ENCODE data around the gene DRC1.
"Not testable (repeated sequence)": the region's sequence is repeated elsewhere in the genome, so short reads cannot be mapped to it uniquely, and the experiment has no call there.

The DRC1 gene

GRCh38 chr2:26463244-26464192 lies 61.8 kb downstream of the DRC1 start:
- no peak for DNase-seq (ENCODE audit: low read depth in 2 of 2)

GRCh38 chr2:26464390-26465265 lies 62.9 kb downstream of the DRC1 start:
- DNase-seq (ENCODE audit: low read depth in 2 of 2), result no peak

- no peak for DNase-seq (ENCODE audit: low read depth in 2 of 2)
Measured at GRCh38 chr2:26465266-26465925, 63.7 kb downstream of the DRC1 start.

- DNase-seq (ENCODE audit: low read depth in 2 of 2), result no peak
Measured at GRCh38 chr2:26465981-26466471, 64.3 kb downstream of the DRC1 start.

GRCh38 chr2:26466662-26467310 lies 65.1 kb downstream of the DRC1 start:
- no peak for DNase-seq (ENCODE audit: low read depth in 2 of 2)

- DNase-seq (ENCODE audit: low read depth in 2 of 2), result not testable (repeated sequence)
Measured at GRCh38 chr2:26468544-26468943, 66.8 kb downstream of the DRC1 start.

- DNase-seq (ENCODE audit: low read depth in 2 of 2), result peak; percentile 24 to 55
Measured at GRCh38 chr2:26469092-26469710, 67.5 kb downstream of the DRC1 start.

- DNase-seq (ENCODE audit: low read depth in 2 of 2), result no peak
Measured at GRCh38 chr2:26469955-26470354, 68.2 kb downstream of the DRC1 start.

GRCh38 chr2:26470601-26471260 lies 69.0 kb downstream of the DRC1 start:
- no peak for DNase-seq (ENCODE audit: low read depth in 2 of 2)

- DNase-seq (ENCODE audit: low read depth in 2 of 2), result no peak
Measured at GRCh38 chr2:26471289-26471688, 69.6 kb downstream of the DRC1 start.

- DNase-seq (ENCODE audit: low read depth in 2 of 2), result no peak
Measured at GRCh38 chr2:26471766-26472706, 70.3 kb downstream of the DRC1 start.

GRCh38 chr2:26472821-26473655 lies 71.3 kb downstream of the DRC1 start:
- DNase-seq (ENCODE audit: low read depth in 2 of 2), result no peak

- DNase-seq (ENCODE audit: low read depth in 2 of 2), result no peak
Measured at GRCh38 chr2:26473796-26474195, 72.1 kb downstream of the DRC1 start.

GRCh38 chr2:26474261-26474785 lies 72.6 kb downstream of the DRC1 start:
- no peak for DNase-seq (ENCODE audit: low read depth in 2 of 2)

- no peak for DNase-seq (ENCODE audit: low read depth in 2 of 2)
Measured at GRCh38 chr2:26475037-26475436, 73.3 kb downstream of the DRC1 start.

- no peak for DNase-seq (ENCODE audit: low read depth in 2 of 2)
Measured at GRCh38 chr2:26475832-26476501, 74.2 kb downstream of the DRC1 start.

GRCh38 chr2:26477126-26477910 lies 75.6 kb downstream of the DRC1 start:
- DNase-seq (ENCODE audit: low read depth in 2 of 2), result no peak
